ENCODE results near the gene MMP13.
"Not testable (repeated sequence)": the region's sequence is repeated elsewhere in the genome, so short reads cannot be mapped to it uniquely, and the experiment has no call there.

GRCh38 chr11:102903895-102904294, 51.6 kb downstream of the MMP13 start:
- TF ChIP-seq CTCF (IDR thresholded peaks at IDR 0.05); EZH2 (IDR thresholded peaks at IDR 0.05; ENCODE audit: borderline replicate concordance, insufficient read depth, low read depth, low read length, poor library complexity, severe bottlenecking): not testable (repeated sequence)

Data from B cell (primary cell).